HG03571 (cell line): ENCODE results near the gene MYNN.

ENCODE experiments used
- ATAC-seq: cut with Tn5 transposase; IDR thresholded peaks from one replicate; pipeline ENCODE4 v1.9.1; 2021; ENCODE audit not compliant: unreplicated experiment

Gene MYNN

GRCh38 chr3:169774186-169774585 is 990 bp downstream of the MYNN start:
- no peak for ATAC-seq

- no peak for ATAC-seq
Observed at GRCh38 chr3:169777822-169778221, 4.6 kb downstream of the MYNN start.

- ATAC-seq = no peak
Observed at GRCh38 chr3:169780742-169781141, 7.5 kb downstream of the MYNN start.

- ATAC-seq = no peak
Observed at GRCh38 chr3:169781209-169781855, 8.1 kb downstream of the MYNN start.

GRCh38 chr3:169787120-169787519 is 13.9 kb downstream of the MYNN start:
- no peak for ATAC-seq

- no peak for ATAC-seq
Observed at GRCh38 chr3:169787791-169788190, 14.6 kb downstream of the MYNN start.

GRCh38 chr3:169790219-169790618 is 17.0 kb downstream of the MYNN start:
- ATAC-seq = no peak

GRCh38 chr3:169790687-169791429 is 17.7 kb downstream of the MYNN start:
- no peak for ATAC-seq

GRCh38 chr3:169792359-169792758 is 19.2 kb downstream of the MYNN start:
- no peak for ATAC-seq

GRCh38 chr3:169804681-169805080 is 31.5 kb downstream of the MYNN start:
- no peak for ATAC-seq

GRCh38 chr3:169809230-169809795 is 36.1 kb downstream of the MYNN start:
- no peak for ATAC-seq

GRCh38 chr3:169811631-169812331 is 38.6 kb downstream of the MYNN start:
- peak; percentile 3 for ATAC-seq

GRCh38 chr3:169812332-169813235 is 39.4 kb downstream of the MYNN start, which contains the start of the genes LRRC34 and LRRIQ4:
Gene LRRC34 (minus strand): TSS chr3:169812904. CDS start chr3:169812548, 356 bp downstream.
Gene LRRIQ4 (plus strand): TSS chr3:169812870. CDS start chr3:169821922, 9,052 bp downstream.
- ATAC-seq = peak; percentile 60

- ATAC-seq = no peak
Observed at GRCh38 chr3:169813278-169813677, 40.1 kb downstream of the MYNN start.

- ATAC-seq = peak; percentile 72
Observed at GRCh38 chr3:169813757-169814517, 40.7 kb downstream of the MYNN start.

- ATAC-seq = no peak
Observed at GRCh38 chr3:169815590-169816150, 42.5 kb downstream of the MYNN start.

GRCh38 chr3:169818316-169818715 is 45.1 kb downstream of the MYNN start:
- ATAC-seq = no peak

GRCh38 chr3:169822091-169822490 is 48.9 kb downstream of the MYNN start:
- no peak for ATAC-seq

GRCh38 chr3:169822540-169822939 is 49.3 kb downstream of the MYNN start:
- ATAC-seq = no peak
